ENCODE results near the gene FOSL1. TPM values are rescaled to one million over a fixed set of nuclear protein-coding genes. Genes with fewer than 3 reads are reported as not detected.
A peak's percentile ranks its signal among the peaks of the same experiment; 100 is the strongest.

The FOSL1 gene
- 7.4 and 8.8 TPM in 2 replicates for total RNA-seq
- polyA plus RNA-seq: 3.5 and 26.9 TPM in 2 replicates
- 27.4 and 167 TPM in 2 replicates for polyA plus RNA-seq (2012)
- polyA minus RNA-seq (ENCODE audit: low replicate concordance): 54.5 and 239 TPM in 2 replicates

DNA sequence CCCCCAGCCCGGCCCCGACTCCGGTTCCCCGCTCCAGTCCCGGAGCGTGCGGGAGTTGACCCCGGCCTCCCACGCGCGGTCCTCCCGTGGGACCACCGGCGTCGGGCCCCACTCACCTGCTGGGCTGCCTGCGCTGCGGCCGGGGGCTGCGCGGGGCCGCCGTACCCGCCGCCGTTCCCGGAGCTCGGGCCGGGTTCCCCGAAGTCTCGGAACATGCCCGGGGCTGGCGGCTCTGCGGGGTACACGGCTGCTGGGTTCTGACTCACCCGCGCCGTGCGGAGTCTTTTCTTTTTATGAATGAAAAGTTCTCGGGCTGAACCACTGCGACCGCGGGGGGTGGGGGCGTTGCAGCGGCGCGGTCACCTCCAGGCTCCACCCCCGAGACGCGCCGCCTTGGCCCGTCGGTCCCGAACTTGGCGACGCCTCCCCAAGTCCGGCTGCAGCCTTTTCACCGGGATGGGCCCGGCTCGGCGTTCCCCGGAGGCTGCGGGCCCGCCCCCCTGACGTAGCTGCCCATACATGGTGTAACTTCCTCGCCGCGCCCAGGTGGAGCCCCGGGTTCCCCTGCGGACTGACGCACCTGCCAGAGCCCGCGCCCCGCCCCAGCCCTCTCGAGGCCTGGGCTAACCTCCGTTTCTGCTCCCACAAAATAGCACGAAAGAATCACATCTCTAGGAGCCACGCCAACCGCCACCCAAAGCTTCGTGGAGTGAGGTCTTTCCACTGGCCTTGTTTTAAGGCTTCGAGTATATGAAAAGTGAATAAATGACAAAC lies at the start of gene FOSL1:
Gene FOSL1 (minus strand): TSS at position 264 of the 774 bp plus-strand sequence. CDS start 49 bp downstream, at position 215.
- Histone ChIP-seq H3K79me2 (ENCODE audit: control insufficient read depth, insufficient read depth, low read length) (peaks cover 66% of the 10 kb centered on the region), H3K27ac (ENCODE audit: insufficient read depth, low read length) (peak within 1 kb of the TSS; percentile 100), H4K20me1 (ENCODE audit: control insufficient read depth, extremely low read depth, insufficient read depth, low read length) (no peaks in the 10 kb centered on the region), H3K9me3 (ENCODE audit: control insufficient read depth, insufficient read depth, low read depth, low read length) (no peaks in the 10 kb centered on the region), H3K4me1 (ENCODE audit: control insufficient read depth, extremely low read depth, insufficient read depth, low read length) (peaks cover 37% of the 10 kb centered on the region), H3K4me2 (ENCODE audit: extremely low read depth, insufficient read depth, low read length) (peak within 1 kb of the TSS; percentile 72), H3K27me3 (ENCODE audit: control insufficient read depth, insufficient read depth, low read length) (no peaks in the 10 kb centered on the region), H3K36me3 (ENCODE audit: control insufficient read depth, insufficient read depth, low read length) (peaks cover 9% of the 10 kb centered on the region), H2AFZ (ENCODE audit: low read length) (no peak within 1 kb of the TSS), H3K9ac (ENCODE audit: insufficient read depth, low read length) (peak within 1 kb of the TSS; percentile 99), H3K4me3 (replicated peaks in 1 of 4; ENCODE audit: control extremely low read depth in 1 of 4, insufficient read depth in 1 of 4, low read depth in 3 of 4, low read length in 4 of 4) (peak within 1 kb of the TSS; percentile 72 to 97 (median 89))
- peak; percentile 96 to 97 for DNase-seq (ENCODE audit: low read depth in 2 of 2)
- TF ChIP-seq, protein P1, sequence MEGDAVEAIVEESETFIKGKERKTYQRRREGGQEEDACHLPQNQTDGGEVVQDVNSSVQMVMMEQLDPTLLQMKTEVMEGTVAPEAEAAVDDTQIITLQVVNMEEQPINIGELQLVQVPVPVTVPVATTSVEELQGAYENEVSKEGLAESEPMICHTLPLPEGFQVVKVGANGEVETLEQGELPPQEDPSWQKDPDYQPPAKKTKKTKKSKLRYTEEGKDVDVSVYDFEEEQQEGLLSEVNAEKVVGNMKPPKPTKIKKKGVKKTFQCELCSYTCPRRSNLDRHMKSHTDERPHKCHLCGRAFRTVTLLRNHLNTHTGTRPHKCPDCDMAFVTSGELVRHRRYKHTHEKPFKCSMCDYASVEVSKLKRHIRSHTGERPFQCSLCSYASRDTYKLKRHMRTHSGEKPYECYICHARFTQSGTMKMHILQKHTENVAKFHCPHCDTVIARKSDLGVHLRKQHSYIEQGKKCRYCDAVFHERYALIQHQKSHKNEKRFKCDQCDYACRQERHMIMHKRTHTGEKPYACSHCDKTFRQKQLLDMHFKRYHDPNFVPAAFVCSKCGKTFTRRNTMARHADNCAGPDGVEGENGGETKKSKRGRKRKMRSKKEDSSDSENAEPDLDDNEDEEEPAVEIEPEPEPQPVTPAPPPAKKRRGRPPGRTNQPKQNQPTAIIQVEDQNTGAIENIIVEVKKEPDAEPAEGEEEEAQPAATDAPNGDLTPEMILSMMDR (conservative IDR thresholded peaks at IDR 0.05 in 1 of 2, IDR thresholded peaks at IDR 0.05 in 1 of 2; ENCODE audit: low read depth in 1 of 2, low read length in 2 of 2): no peak
- no peak for TF ChIP-seq EZH2 (IDR thresholded peaks at IDR 0.05; ENCODE audit: low read length, missing control alignments)

DNA sequence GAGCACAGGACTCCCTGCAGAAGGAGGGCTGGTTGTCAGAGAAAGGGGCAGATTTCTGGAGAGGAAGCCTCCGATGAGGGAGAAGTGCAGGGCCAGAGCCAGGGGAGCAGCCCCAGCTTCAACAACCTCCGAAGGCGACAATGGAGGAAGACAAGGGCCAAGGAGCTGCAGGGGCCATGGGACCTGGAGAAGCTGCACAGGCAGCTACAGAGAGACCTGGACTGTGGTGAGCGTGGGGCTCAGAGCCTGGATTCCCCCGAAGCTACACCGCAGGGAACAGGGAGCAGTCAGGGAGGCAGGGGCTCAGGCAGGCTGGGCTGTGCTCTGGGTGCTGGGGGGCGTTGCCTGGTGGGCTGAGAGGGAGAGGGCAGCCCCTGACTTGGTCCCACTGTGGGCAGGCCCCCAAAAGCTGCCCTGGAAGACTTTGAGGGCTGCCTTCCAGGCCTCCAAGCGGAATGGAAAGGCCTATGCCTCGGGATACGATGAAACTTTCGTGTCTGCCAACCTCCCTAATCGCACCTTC lies 47.5 kb upstream of the FOSL1 start:
- no peak for DNase-seq (ENCODE audit: low read depth in 2 of 2)
- Histone ChIP-seq H3K9me3 (ENCODE audit: control insufficient read depth, insufficient read depth, low read depth, low read length) (no peaks in the 10 kb centered on the region), H2AFZ (ENCODE audit: low read length) (no peak overlapping the region), H4K20me1 (ENCODE audit: control insufficient read depth, extremely low read depth, insufficient read depth, low read length) (no peaks in the 10 kb centered on the region), H3K36me3 (ENCODE audit: control insufficient read depth, insufficient read depth, low read length) (no peaks in the 10 kb centered on the region), H3K9ac (ENCODE audit: insufficient read depth, low read length) (no peak overlapping the region), H3K27me3 (ENCODE audit: control insufficient read depth, insufficient read depth, low read length) (no peaks in the 10 kb centered on the region), H3K27ac (ENCODE audit: insufficient read depth, low read length) (no peak overlapping the region), H3K4me1 (ENCODE audit: control insufficient read depth, extremely low read depth, insufficient read depth, low read length) (no peaks in the 10 kb centered on the region), H3K4me3 (replicated peaks in 1 of 4; ENCODE audit: control extremely low read depth in 1 of 4, insufficient read depth in 1 of 4, low read depth in 3 of 4, low read length in 4 of 4) (no peak overlapping the region), H3K79me2 (ENCODE audit: control insufficient read depth, insufficient read depth, low read length) (no peaks in the 10 kb centered on the region), H3K4me2 (ENCODE audit: extremely low read depth, insufficient read depth, low read length) (no peak overlapping the region)
- no peak for TF ChIP-seq EZH2 (IDR thresholded peaks at IDR 0.05; ENCODE audit: low read length, missing control alignments)
- TF ChIP-seq, protein P1 (conservative IDR thresholded peaks at IDR 0.05 in 1 of 2, IDR thresholded peaks at IDR 0.05 in 1 of 2; ENCODE audit: low read depth in 1 of 2, low read length in 2 of 2): no peak

DNA sequence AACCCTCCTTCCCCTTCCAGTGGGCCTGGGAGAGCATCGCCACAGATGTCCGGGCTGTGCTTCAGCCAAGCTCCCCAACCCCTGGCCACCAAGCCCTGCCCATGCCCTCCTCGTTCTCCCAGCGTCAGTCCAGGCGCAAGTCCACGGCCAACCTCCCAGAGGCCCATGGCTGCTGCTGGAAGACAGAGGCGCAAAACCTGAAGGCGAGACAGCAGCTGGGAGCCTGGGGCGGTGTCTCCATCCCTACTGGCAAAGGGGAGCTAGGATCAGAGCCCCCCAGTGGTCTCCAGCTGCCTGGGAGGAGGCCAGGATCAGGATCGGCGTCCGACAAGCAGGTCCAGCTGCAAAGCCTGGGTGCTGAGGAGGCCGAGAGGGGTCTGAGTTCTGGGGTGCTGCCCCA lies 46.9 kb upstream of the FOSL1 start:
- Histone ChIP-seq H3K4me2 (ENCODE audit: extremely low read depth, insufficient read depth, low read length) (no peak overlapping the region), H3K9ac (ENCODE audit: insufficient read depth, low read length) (no peak overlapping the region), H3K27me3 (ENCODE audit: control insufficient read depth, insufficient read depth, low read length) (no peaks in the 10 kb centered on the region), H3K9me3 (ENCODE audit: control insufficient read depth, insufficient read depth, low read depth, low read length) (no peaks in the 10 kb centered on the region), H2AFZ (ENCODE audit: low read length) (peak overlapping the region; percentile 20), H3K27ac (ENCODE audit: insufficient read depth, low read length) (no peak overlapping the region), H3K36me3 (ENCODE audit: control insufficient read depth, insufficient read depth, low read length) (no peaks in the 10 kb centered on the region), H3K4me1 (ENCODE audit: control insufficient read depth, extremely low read depth, insufficient read depth, low read length) (no peaks in the 10 kb centered on the region), H3K4me3 (replicated peaks in 1 of 4; ENCODE audit: control extremely low read depth in 1 of 4, insufficient read depth in 1 of 4, low read depth in 3 of 4, low read length in 4 of 4) (no peak overlapping the region), H3K79me2 (ENCODE audit: control insufficient read depth, insufficient read depth, low read length) (no peaks in the 10 kb centered on the region), H4K20me1 (ENCODE audit: control insufficient read depth, extremely low read depth, insufficient read depth, low read length) (no peaks in the 10 kb centered on the region)
- DNase-seq (ENCODE audit: low read depth in 2 of 2): no peak
- TF ChIP-seq EZH2 (IDR thresholded peaks at IDR 0.05; ENCODE audit: low read length, missing control alignments): no peak
- TF ChIP-seq, protein P1 (conservative IDR thresholded peaks at IDR 0.05 in 1 of 2, IDR thresholded peaks at IDR 0.05 in 1 of 2; ENCODE audit: low read depth in 1 of 2, low read length in 2 of 2): no peak
